Measurements from ENCODE around the gene TXNRD2.

DNA sequence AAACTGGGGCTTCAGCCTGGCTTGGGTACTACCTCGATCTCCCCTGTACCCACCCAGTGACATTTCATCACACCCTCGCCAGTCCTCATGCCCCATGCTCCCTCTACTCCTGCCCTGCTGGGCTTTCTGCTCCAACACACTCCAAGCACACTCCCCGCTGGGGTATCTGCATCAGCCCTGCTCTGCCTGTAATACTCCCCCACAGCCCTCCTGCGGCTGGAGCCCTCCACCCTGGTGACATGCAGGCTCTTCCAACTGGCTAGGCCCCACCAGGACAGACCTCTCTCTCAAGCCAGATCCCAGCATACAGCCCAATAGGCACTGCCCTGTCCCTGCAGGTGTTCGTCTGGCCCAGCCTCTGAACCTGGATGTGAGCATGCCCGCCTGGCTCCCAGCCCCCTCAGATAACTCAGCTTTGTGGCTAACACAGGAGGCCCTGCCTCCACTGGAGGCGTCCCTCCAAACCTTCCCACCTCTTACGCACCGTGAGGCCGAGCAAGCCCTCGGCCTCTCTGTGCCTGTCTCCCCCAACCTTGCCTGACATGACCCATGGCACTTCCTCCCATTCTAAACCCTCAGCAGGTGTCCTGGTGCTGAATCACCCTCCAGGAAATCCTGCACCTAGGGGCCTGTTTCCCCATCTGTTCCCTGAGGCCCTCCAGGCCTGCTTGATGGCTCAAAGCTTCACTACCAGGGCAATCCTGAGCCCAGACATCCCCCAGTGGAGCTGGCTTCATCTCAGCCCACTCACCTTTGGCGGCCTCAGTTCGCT, 33.5 kb upstream of the TXNRD2 start:
- TF ChIP-seq, protein P1, sequence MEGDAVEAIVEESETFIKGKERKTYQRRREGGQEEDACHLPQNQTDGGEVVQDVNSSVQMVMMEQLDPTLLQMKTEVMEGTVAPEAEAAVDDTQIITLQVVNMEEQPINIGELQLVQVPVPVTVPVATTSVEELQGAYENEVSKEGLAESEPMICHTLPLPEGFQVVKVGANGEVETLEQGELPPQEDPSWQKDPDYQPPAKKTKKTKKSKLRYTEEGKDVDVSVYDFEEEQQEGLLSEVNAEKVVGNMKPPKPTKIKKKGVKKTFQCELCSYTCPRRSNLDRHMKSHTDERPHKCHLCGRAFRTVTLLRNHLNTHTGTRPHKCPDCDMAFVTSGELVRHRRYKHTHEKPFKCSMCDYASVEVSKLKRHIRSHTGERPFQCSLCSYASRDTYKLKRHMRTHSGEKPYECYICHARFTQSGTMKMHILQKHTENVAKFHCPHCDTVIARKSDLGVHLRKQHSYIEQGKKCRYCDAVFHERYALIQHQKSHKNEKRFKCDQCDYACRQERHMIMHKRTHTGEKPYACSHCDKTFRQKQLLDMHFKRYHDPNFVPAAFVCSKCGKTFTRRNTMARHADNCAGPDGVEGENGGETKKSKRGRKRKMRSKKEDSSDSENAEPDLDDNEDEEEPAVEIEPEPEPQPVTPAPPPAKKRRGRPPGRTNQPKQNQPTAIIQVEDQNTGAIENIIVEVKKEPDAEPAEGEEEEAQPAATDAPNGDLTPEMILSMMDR (IDR thresholded peaks at IDR 0.05; ENCODE audit: low read length) = no peak
- TF ChIP-seq EZH2 (optimal IDR thresholded peaks at IDR 0.05; ENCODE audit: low read depth, low read length) (no peak), EZH2phosphoT487 (IDR thresholded peaks at IDR 0.05; ENCODE audit: low read length) (no peak)

Measured in MM.1S (cell line).